OCI-LY7 (cell line): ENCODE data around the gene DKK3. TPM values are rescaled to one million over a fixed set of nuclear protein-coding genes. Genes with fewer than 3 reads are reported as not detected.

Experiments used
- BruUV-seq: library from RNA; stranded (reverse); fragments of 400-500 nt; replicated peaks from 2 replicates; lab custom pipeline; 2021; lab: Mats Ljungman, UMichigan
- CTCF ChIA-PET: fragments of 300-600 bp; sonication (Branson Sonifier 250); formaldehyde crosslinking; loops from one replicate; lab custom pipeline; 2022; ENCODE audit warnings: antibody characterized with exemption; ENCODE audit not compliant: unreplicated experiment; lab: Charles Lee
- POLR2A ChIA-PET: fragments of 300-600 bp; sonication (Branson Sonifier 250); formaldehyde crosslinking; loops from one replicate; lab custom pipeline; 2022; ENCODE audit warnings: antibody characterized with exemption; lab: Charles Lee
- DNase-seq: peaks from one replicate; pipeline ENCODE4 v3.0.0-alpha.2; 2015; ENCODE audit warnings: low spot score
- H2AFZ ChIP-seq: fragments of 200-600 bp; sonication (generic), shearing (Covaris generic); 2 replicates; pipeline ENCODE4 v1.6.1; 2014; ENCODE audit warnings: mild to moderate bottlenecking, antibody characterized with exemption, low read length, moderate library complexity
- H3K27ac ChIP-seq: fragments of 200-600 bp; sonication (generic); 2 replicates; pipeline ENCODE4 v1.5.1; 2014; ENCODE audit warnings: mixed run types, low read depth, mild to moderate bottlenecking, moderate library complexity, low read length, inconsistent platforms; ENCODE audit not compliant: poor library complexity, severe bottlenecking
- H3K36me3 ChIP-seq: fragments of 200-600 bp; sonication (generic); 2 replicates; pipeline ENCODE4 v1.6.1; 2014; ENCODE audit warnings: mild to moderate bottlenecking, antibody characterized with exemption, low read length, moderate library complexity, mixed read lengths; ENCODE audit not compliant: insufficient read depth
- H3K4me1 ChIP-seq: fragments of 200-600 bp; sonication (generic); 2 replicates; pipeline ENCODE4 v1.5.1; 2014; ENCODE audit warnings: mild to moderate bottlenecking, low read length; ENCODE audit not compliant: insufficient read depth, poor library complexity, severe bottlenecking
- H3K4me2 ChIP-seq: fragments of 200-600 bp; sonication (generic); 2 replicates; pipeline ENCODE4 v1.6.1; 2014; ENCODE audit warnings: mild to moderate bottlenecking, low read length
- H3K4me3 ChIP-seq: fragments of 200-600 bp; sonication (generic); 2 replicates; pipeline ENCODE4 v1.5.1; 2014; ENCODE audit warnings: mild to moderate bottlenecking, low read depth, low read length; ENCODE audit not compliant: poor library complexity, severe bottlenecking
- H3K79me2 ChIP-seq: fragments of 200-600 bp; sonication (generic); 2 replicates; pipeline ENCODE4 v1.6.1; 2016; ENCODE audit warnings: low read depth, mild to moderate bottlenecking, low read length, moderate library complexity, mixed read lengths; ENCODE audit not compliant: insufficient read depth
- H3K9me2 ChIP-seq: fragments of 200-600 bp; sonication (generic); 2 replicates; pipeline ENCODE4 v1.6.1; 2016; ENCODE audit warnings: mild to moderate bottlenecking, low read length, mixed read lengths; ENCODE audit not compliant: insufficient read depth
- H3K9me3 ChIP-seq: fragments of 200-600 bp; sonication (generic); 2 replicates; pipeline ENCODE4 v1.6.1; 2014; ENCODE audit warnings: mild to moderate bottlenecking, mixed run types, low read length, mixed read lengths
- H4K20me1 ChIP-seq: fragments of 200-600 bp; sonication (generic); 2 replicates; pipeline ENCODE4 v1.6.1; 2014; ENCODE audit warnings: mild to moderate bottlenecking, antibody characterized with exemption, low read length, moderate library complexity, mixed read lengths; ENCODE audit not compliant: insufficient read depth
- CTCF ChIP-seq: fragments of 200-600 bp; sonication (generic); conservative IDR thresholded peaks from 2 replicates; pipeline ENCODE4 v1.5.1; 2014; ENCODE audit warnings: mild to moderate bottlenecking, antibody characterized with exemption, low read length, moderate library complexity, mixed read lengths
- EZH2phosphoT487 ChIP-seq: fragments of 200-600 bp; sonication (generic); IDR thresholded peaks from 2 replicates; pipeline ENCODE4 v1.6.1; 2018; ENCODE audit warnings: low read depth, borderline replicate concordance, mild to moderate bottlenecking, mixed run types, antibody characterized with exemption, low read length, moderate library complexity, mixed read lengths
- intact Hi-C: fragments of 100-400 bp; cut with micrococcal nuclease; formaldehyde crosslinking; loops from one replicate; pipeline ENCODE4 v1.10.0; 2022; ENCODE audit not compliant: unreplicated experiment
- total RNA-seq, 2 experiments: library from RNA; depleted of rRNA in 1 of 2; stranded (reverse); fragments of >200 nt in 1 of 2; shearing (Covaris generic) in 1 of 2; gene quantifications; 2 replicates each; pipeline ENCODE4 v1.2.3, GENCODE V29; 2014 to 2022

DKK3 gene
- total RNA-seq, 2 experiments from 2014 or later, result not detected

- Histone ChIP-seq H3K79me2 (no peaks in the 10 kb centered on the region), H2AFZ (no peak overlapping the region), H3K9me3 (no peaks in the 10 kb centered on the region), H4K20me1 (no peaks in the 10 kb centered on the region), H3K9me2 (no peaks in the 10 kb centered on the region), H3K4me1 (no peaks in the 10 kb centered on the region), H3K4me2 (no peak overlapping the region), H3K4me3 (no peak overlapping the region), H3K36me3 (no peaks in the 10 kb centered on the region), H3K27ac (no peak overlapping the region)
- intact Hi-C loops, result no loop called here
- TF ChIP-seq EZH2phosphoT487 (no peak), CTCF (no peak)
- CTCF ChIA-PET, result no interaction called here
- BruUV-seq, result no TSS peak
- POLR2A ChIA-PET, result no interaction called here
- DNase-seq, result no peak
Observed at GRCh38 chr11:11985954-11986949, 22.2 kb downstream of the DKK3 start.

GRCh38 chr11:11985016-11985715 is 23.3 kb downstream of the DKK3 start:
- intact Hi-C loops, result no loop called here
- Histone ChIP-seq H3K79me2 (no peaks in the 10 kb centered on the region), H3K27ac (no peak overlapping the region), H3K4me3 (no peak overlapping the region), H2AFZ (no peak overlapping the region), H3K9me2 (no peaks in the 10 kb centered on the region), H3K4me2 (no peak overlapping the region), H4K20me1 (no peaks in the 10 kb centered on the region), H3K36me3 (no peaks in the 10 kb centered on the region), H3K9me3 (no peaks in the 10 kb centered on the region), H3K4me1 (no peaks in the 10 kb centered on the region)
- DNase-seq, result no peak
- CTCF ChIA-PET, result no interaction called here
- POLR2A ChIA-PET, result no interaction called here
- TF ChIP-seq CTCF (no peak), EZH2phosphoT487 (no peak)
- no TSS peak for BruUV-seq
